ENCODE data around the gene MYL12A.

Gene MYL12A

GRCh38 chr18:3252843-3253242 lies 5.2 kb downstream of the MYL12A start:
- Histone ChIP-seq H3K4me3 (ENCODE audit: low read length) (no peak overlapping the region), H3K27ac (ENCODE audit: low read depth, low read length) (no peak overlapping the region)
- WGBS (ENCODE audit: extremely low coverage, insufficient coverage, low lambda C conversion rate) = no CpG with 5 or more reads among the region's 1 CpG

GRCh38 chr18:3254725-3255124 lies 7.1 kb downstream of the MYL12A start:
- H2AK5ac ChIP-seq (ENCODE audit: low read length) = no peak overlapping the region
- H3K18ac ChIP-seq (ENCODE audit: low read length) = no peak overlapping the region
- H3K79me2 ChIP-seq (ENCODE audit: control insufficient read depth, insufficient read depth, low read length) = peaks cover 21% of the 10 kb centered on the region
- H3K4ac ChIP-seq (ENCODE audit: low read depth, low read length) = no peak overlapping the region
- no peak overlapping the region for H3K56ac ChIP-seq (ENCODE audit: low read length)
- DNase-seq = no peak
- no peak overlapping the region for H3K23ac ChIP-seq (ENCODE audit: low read length)
- peaks cover 3% of the 10 kb centered on the region for H3K79me1 ChIP-seq (ENCODE audit: low read length)
- H3K27ac ChIP-seq (ENCODE audit: low read depth, low read length) = no peak overlapping the region
- H3K27me3 ChIP-seq (ENCODE audit: insufficient read depth, low read length, poor library complexity) = no peaks in the 10 kb centered on the region
- no peak overlapping the region for H3K4me2 ChIP-seq (ENCODE audit: low read length)
- H2BK5ac ChIP-seq (ENCODE audit: low read length) = no peak overlapping the region
- peaks cover 3% of the 10 kb centered on the region for H3K36me3 ChIP-seq (ENCODE audit: control insufficient read depth, insufficient read depth, low read length)
- H4K5ac ChIP-seq (ENCODE audit: low read length) = no peak overlapping the region
- H2BK120ac ChIP-seq (ENCODE audit: low read depth, low read length) = no peak overlapping the region
- H3K4me1 ChIP-seq (ENCODE audit: control insufficient read depth, low read depth, low read length) = no peaks in the 10 kb centered on the region
- no CpG with 5 or more reads among the region's 4 CpGs for WGBS (ENCODE audit: extremely low coverage, insufficient coverage, low lambda C conversion rate)
- H2BK15ac ChIP-seq (replicated peaks; ENCODE audit: low read depth) = no peak overlapping the region
- no peak overlapping the region for H3K4me3 ChIP-seq (ENCODE audit: low read length)
- H3K9ac ChIP-seq (ENCODE audit: low read length) = no peak overlapping the region
- no peak overlapping the region for H4K8ac ChIP-seq (ENCODE audit: low read depth, low read length)

More at GRCh38 chr18:3252843-3253242, 5.2 kb downstream of the MYL12A start:
- no peak for DNase-seq
- no peak overlapping the region for H3K23ac ChIP-seq (ENCODE audit: low read length)
- H2BK120ac ChIP-seq (ENCODE audit: low read depth, low read length) = no peak overlapping the region
- no peaks in the 10 kb centered on the region for H3K27me3 ChIP-seq (ENCODE audit: insufficient read depth, low read length, poor library complexity)
- no peak overlapping the region for H3K18ac ChIP-seq (ENCODE audit: low read length)
- peaks cover 3% of the 10 kb centered on the region for H3K36me3 ChIP-seq (ENCODE audit: control insufficient read depth, insufficient read depth, low read length)
- H3K56ac ChIP-seq (ENCODE audit: low read length) = no peak overlapping the region
- H3K79me1 ChIP-seq (ENCODE audit: low read length) = peaks cover 3% of the 10 kb centered on the region
- H2AK5ac ChIP-seq (ENCODE audit: low read length) = no peak overlapping the region
- no peak overlapping the region for H2BK5ac ChIP-seq (ENCODE audit: low read length)
- H3K4me1 ChIP-seq (ENCODE audit: control insufficient read depth, low read depth, low read length) = peaks cover 2% of the 10 kb centered on the region
- H3K9ac ChIP-seq (ENCODE audit: low read length) = no peak overlapping the region
- no peak overlapping the region for H4K5ac ChIP-seq (ENCODE audit: low read length)
- H3K4ac ChIP-seq (ENCODE audit: low read depth, low read length) = no peak overlapping the region
- H3K4me2 ChIP-seq (ENCODE audit: low read length) = no peak overlapping the region
- peaks cover 39% of the 10 kb centered on the region for H3K79me2 ChIP-seq (ENCODE audit: control insufficient read depth, insufficient read depth, low read length)
- H4K8ac ChIP-seq (ENCODE audit: low read depth, low read length) = no peak overlapping the region
- H2BK15ac ChIP-seq (replicated peaks; ENCODE audit: low read depth) = no peak overlapping the region

- peaks cover 3% of the 10 kb centered on the region for H3K79me1 ChIP-seq (ENCODE audit: low read length)
- peaks cover under 1% of the 10 kb centered on the region for H3K4me1 ChIP-seq (ENCODE audit: control insufficient read depth, low read depth, low read length)
- no peak overlapping the region for H3K4me2 ChIP-seq (ENCODE audit: low read length)
- no peak for DNase-seq
- H2BK120ac ChIP-seq (ENCODE audit: low read depth, low read length) = no peak overlapping the region
- H4K8ac ChIP-seq (ENCODE audit: low read depth, low read length) = no peak overlapping the region
- H3K4ac ChIP-seq (ENCODE audit: low read depth, low read length) = no peak overlapping the region
- H3K56ac ChIP-seq (ENCODE audit: low read length) = no peak overlapping the region
- H2BK5ac ChIP-seq (ENCODE audit: low read length) = no peak overlapping the region
- H4K5ac ChIP-seq (ENCODE audit: low read length) = no peak overlapping the region
- no peak overlapping the region for H3K4me3 ChIP-seq (ENCODE audit: low read length)
- H3K36me3 ChIP-seq (ENCODE audit: control insufficient read depth, insufficient read depth, low read length) = peaks cover 3% of the 10 kb centered on the region
- no peak overlapping the region for H2BK15ac ChIP-seq (replicated peaks; ENCODE audit: low read depth)
- peaks cover 12% of the 10 kb centered on the region for H3K79me2 ChIP-seq (ENCODE audit: control insufficient read depth, insufficient read depth, low read length)
- H3K9ac ChIP-seq (ENCODE audit: low read length) = no peak overlapping the region
- no peak overlapping the region for H3K27ac ChIP-seq (ENCODE audit: low read depth, low read length)
- no peak overlapping the region for H2AK5ac ChIP-seq (ENCODE audit: low read length)
- WGBS (ENCODE audit: extremely low coverage, insufficient coverage, low lambda C conversion rate) = no CpG with 5 or more reads among the region's 5 CpGs
- H3K23ac ChIP-seq (ENCODE audit: low read length) = no peak overlapping the region
- H3K18ac ChIP-seq (ENCODE audit: low read length) = no peak overlapping the region
- no peaks in the 10 kb centered on the region for H3K27me3 ChIP-seq (ENCODE audit: insufficient read depth, low read length, poor library complexity)
Measured at GRCh38 chr18:3255611-3256165, 8.1 kb downstream of the MYL12A start.

GRCh38 chr18:3256693-3257626 lies 9.4 kb downstream of the MYL12A start:
- Histone ChIP-seq H4K8ac (ENCODE audit: low read depth, low read length) (no peak overlapping the region), H3K4me1 (ENCODE audit: control insufficient read depth, low read depth, low read length) (peaks cover 3% of the 10 kb centered on the region), H3K27me3 (ENCODE audit: insufficient read depth, low read length, poor library complexity) (no peaks in the 10 kb centered on the region), H2BK5ac (ENCODE audit: low read length) (no peak overlapping the region), H3K4ac (ENCODE audit: low read depth, low read length) (no peak overlapping the region), H3K4me3 (ENCODE audit: low read length) (no peak overlapping the region), H3K36me3 (ENCODE audit: control insufficient read depth, insufficient read depth, low read length) (peaks cover 3% of the 10 kb centered on the region), H3K56ac (ENCODE audit: low read length) (no peak overlapping the region), H3K9ac (ENCODE audit: low read length) (no peak overlapping the region), H3K23ac (ENCODE audit: low read length) (no peak overlapping the region), H4K5ac (ENCODE audit: low read length) (no peak overlapping the region), H3K79me2 (ENCODE audit: control insufficient read depth, insufficient read depth, low read length) (peaks cover 6% of the 10 kb centered on the region), H2BK120ac (ENCODE audit: low read depth, low read length) (no peak overlapping the region), H3K79me1 (ENCODE audit: low read length) (peaks cover 1% of the 10 kb centered on the region), H3K27ac (ENCODE audit: low read depth, low read length) (peak overlapping the region; percentile 49), H3K18ac (ENCODE audit: low read length) (no peak overlapping the region), H2AK5ac (ENCODE audit: low read length) (no peak overlapping the region), H2BK15ac (replicated peaks; ENCODE audit: low read depth) (no peak overlapping the region), H3K4me2 (ENCODE audit: low read length) (no peak overlapping the region)
- no CpG with 5 or more reads among the region's 5 CpGs for WGBS (ENCODE audit: extremely low coverage, insufficient coverage, low lambda C conversion rate)
- peak; percentile 42 for DNase-seq

DNA sequence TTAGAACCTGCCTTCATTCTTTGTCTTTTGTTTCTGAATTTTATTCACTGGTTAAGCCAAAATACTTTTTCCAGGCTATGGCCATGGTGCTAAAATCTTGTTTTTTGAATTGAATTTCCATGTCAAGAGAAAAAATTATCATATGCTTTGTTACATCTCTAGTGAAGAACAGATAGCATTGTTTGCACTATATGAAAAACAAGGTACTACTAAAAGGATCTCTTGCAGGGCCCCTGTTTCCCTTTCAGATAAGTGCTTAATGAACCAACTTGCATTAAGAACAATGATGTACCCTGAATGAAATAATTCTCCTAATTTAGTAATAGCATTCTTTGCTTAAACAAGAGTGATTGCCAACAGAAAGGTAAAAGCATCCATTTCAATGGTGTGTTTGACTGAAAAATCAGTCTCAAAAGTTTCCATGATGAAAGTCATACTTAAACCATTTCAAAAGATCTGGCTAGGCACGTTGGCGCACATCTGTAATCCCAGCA lies 10.1 kb downstream of the MYL12A start:
- Histone ChIP-seq H3K79me2 (ENCODE audit: control insufficient read depth, insufficient read depth, low read length) (peaks cover 8% of the 10 kb centered on the region), H3K23ac (ENCODE audit: low read length) (no peak overlapping the region), H3K36me3 (ENCODE audit: control insufficient read depth, insufficient read depth, low read length) (peaks cover 3% of the 10 kb centered on the region), H3K18ac (ENCODE audit: low read length) (no peak overlapping the region), H2BK15ac (replicated peaks; ENCODE audit: low read depth) (no peak overlapping the region), H4K8ac (ENCODE audit: low read depth, low read length) (no peak overlapping the region), H3K4me1 (ENCODE audit: control insufficient read depth, low read depth, low read length) (peaks cover 3% of the 10 kb centered on the region), H3K9ac (ENCODE audit: low read length) (no peak overlapping the region), H3K79me1 (ENCODE audit: low read length) (peaks cover under 1% of the 10 kb centered on the region), H2BK120ac (ENCODE audit: low read depth, low read length) (no peak overlapping the region), H3K4me2 (ENCODE audit: low read length) (no peak overlapping the region), H3K4me3 (ENCODE audit: low read length) (no peak overlapping the region), H3K27ac (ENCODE audit: low read depth, low read length) (no peak overlapping the region), H3K56ac (ENCODE audit: low read length) (no peak overlapping the region), H3K27me3 (ENCODE audit: insufficient read depth, low read length, poor library complexity) (no peaks in the 10 kb centered on the region), H2BK5ac (ENCODE audit: low read length) (no peak overlapping the region), H3K4ac (ENCODE audit: low read depth, low read length) (no peak overlapping the region), H2AK5ac (ENCODE audit: low read length) (no peak overlapping the region), H4K5ac (ENCODE audit: low read length) (no peak overlapping the region)
- DNase-seq = no peak
- no CpG with 5 or more reads among the region's 2 CpGs for WGBS (ENCODE audit: extremely low coverage, insufficient coverage, low lambda C conversion rate)
